Keratinocyte (primary cell): ENCODE data around the gene TNFRSF25. TPM values are rescaled to one million over a fixed set of nuclear protein-coding genes. Genes with fewer than 3 reads are reported as not detected.

Experiments used
- DNase-seq: peaks from one replicate; pipeline ENCODE4 v3.0.0-alpha.2; 2011; ENCODE audit warnings: low read depth, missing footprints, low spot score
- FAIRE-seq: peaks from 2 replicates; lab custom pipeline; 2011; peaks lifted over from hg19 to GRCh38; lab: Jason Lieb, UNC
- H2AFZ ChIP-seq: 2 replicates; pipeline ENCODE4 v1.6.0; 2012; ENCODE audit warnings: low read length, control low read depth, inconsistent platforms; ENCODE audit not compliant: control insufficient read depth
- H3K27ac ChIP-seq: 2 replicates; pipeline ENCODE4 v1.5.1; 2011; ENCODE audit warnings: low read length; ENCODE audit not compliant: control insufficient read depth, insufficient read depth
- H3K27me3 ChIP-seq: 3 replicates; pipeline ENCODE4 v1.6.0; 2011; ENCODE audit warnings: low read length; ENCODE audit not compliant: control insufficient read depth, insufficient read depth; ENCODE audit errors: extremely low read depth
- H3K36me3 ChIP-seq, 2 experiments: 2 replicates in 1 of 2; 3 replicates in 1 of 2; pipeline ENCODE4 v1.5.1; 2011; ENCODE audit warnings: low read length in 2 of 2, mild to moderate bottlenecking in 1 of 2; ENCODE audit not compliant: control insufficient read depth in 2 of 2, insufficient read depth in 2 of 2; ENCODE audit errors: extremely low read depth in 1 of 2
- H3K4me1 ChIP-seq: 3 replicates; pipeline ENCODE4 v1.5.1; 2011; ENCODE audit warnings: low read length; ENCODE audit not compliant: control insufficient read depth, insufficient read depth; ENCODE audit errors: extremely low read depth
- H3K4me2 ChIP-seq: 3 replicates; pipeline ENCODE4 v1.6.0; 2011; ENCODE audit warnings: low read depth, low read length; ENCODE audit not compliant: control insufficient read depth, insufficient read depth; ENCODE audit errors: extremely low read depth
- H3K4me3 ChIP-seq, 3 experiments: fragments of 200-600 bp in 1 of 3; sonication (generic) in 1 of 3; 2 replicates in 2 of 3; 3 replicates in 1 of 3; pipeline ENCODE4 v1.5.1; 2011 to 2016; ENCODE audit warnings: low read length in 3 of 3, mild to moderate bottlenecking in 3 of 3, control low read depth in 2 of 3, inconsistent platforms in 1 of 3, low read depth in 1 of 3, mixed read lengths in 1 of 3, mixed run types in 1 of 3, moderate library complexity in 1 of 3; ENCODE audit not compliant: control insufficient read depth in 2 of 3, insufficient read depth in 2 of 3; ENCODE audit errors: extremely low read depth in 1 of 3
- H3K79me2 ChIP-seq: 2 replicates; pipeline ENCODE4 v1.6.0; 2012; ENCODE audit warnings: low read length; ENCODE audit not compliant: control insufficient read depth, insufficient read depth
- H3K9ac ChIP-seq: 3 replicates; pipeline ENCODE4 v1.6.0; 2011; ENCODE audit warnings: low read length; ENCODE audit not compliant: control insufficient read depth, insufficient read depth; ENCODE audit errors: extremely low read depth
- H3K9me1 ChIP-seq: 3 replicates; pipeline ENCODE4 v1.6.0; 2011; ENCODE audit warnings: low read length; ENCODE audit not compliant: control insufficient read depth, insufficient read depth; ENCODE audit errors: extremely low read depth
- H3K9me3 ChIP-seq: 2 replicates; pipeline ENCODE4 v1.5.1; 2012; ENCODE audit warnings: low read depth, low read length; ENCODE audit not compliant: control insufficient read depth
- H4K20me1 ChIP-seq: 3 replicates; pipeline ENCODE4 v1.6.0; 2011; ENCODE audit warnings: low read length; ENCODE audit not compliant: control insufficient read depth, insufficient read depth; ENCODE audit errors: extremely low read depth
- EZH2 ChIP-seq: IDR thresholded peaks from one replicate; pipeline ENCODE4 v1.6.1; 2012; ENCODE audit warnings: inconsistent platforms, mild to moderate bottlenecking, low read length, moderate library complexity
- dilution Hi-C: fragments of 300-500 bp; cut with MboI; formaldehyde crosslinking; loops from one replicate; pipeline ENCODE4 v1.7.0; 2020; ENCODE audit warnings: low sequenced_read_pairs; ENCODE audit not compliant: extremely low pct_ligation_motif_present
- polyA plus RNA-seq, 5 experiments: library from polyadenylated mRNA; depleted of rRNA in 3 of 5; stranded (reverse) in 3 of 5; stranded (forward) in 1 of 5; unstranded in 1 of 5; fragments of >200 nt; gene quantifications; 1 replicate in 1 of 5; 2 replicates in 3 of 5; 3 replicates in 1 of 5; pipeline versions ENCODE4 v1.2.1 to v1.2.3, GENCODE V29; 2011 to 2012; ENCODE audit warnings: missing spikeins in 2 of 5, low read depth in 1 of 5, low replicate concordance in 1 of 5
- TF ChIP-seq, protein P1 (sequence below), 3 experiments: IDR thresholded peaks in 1 of 3; conservative IDR thresholded peaks in 1 of 3; optimal IDR thresholded peaks in 1 of 3; 2 replicates in 2 of 3; 3 replicates in 1 of 3; pipeline versions ENCODE3 to v1.5.1; 2011; ENCODE audit warnings: low read length in 3 of 3, mild to moderate bottlenecking in 3 of 3, moderate library complexity in 2 of 3, control low read depth in 1 of 3, inconsistent platforms in 1 of 3; ENCODE audit not compliant: insufficient read depth in 2 of 3; ENCODE audit errors: extremely low read depth in 1 of 3

Gene TNFRSF25
- polyA plus RNA-seq, 1 donor (not counting 4 experiments of a cell fraction or from before 2014, with no cell fraction given): 12.4 TPM

DNA sequence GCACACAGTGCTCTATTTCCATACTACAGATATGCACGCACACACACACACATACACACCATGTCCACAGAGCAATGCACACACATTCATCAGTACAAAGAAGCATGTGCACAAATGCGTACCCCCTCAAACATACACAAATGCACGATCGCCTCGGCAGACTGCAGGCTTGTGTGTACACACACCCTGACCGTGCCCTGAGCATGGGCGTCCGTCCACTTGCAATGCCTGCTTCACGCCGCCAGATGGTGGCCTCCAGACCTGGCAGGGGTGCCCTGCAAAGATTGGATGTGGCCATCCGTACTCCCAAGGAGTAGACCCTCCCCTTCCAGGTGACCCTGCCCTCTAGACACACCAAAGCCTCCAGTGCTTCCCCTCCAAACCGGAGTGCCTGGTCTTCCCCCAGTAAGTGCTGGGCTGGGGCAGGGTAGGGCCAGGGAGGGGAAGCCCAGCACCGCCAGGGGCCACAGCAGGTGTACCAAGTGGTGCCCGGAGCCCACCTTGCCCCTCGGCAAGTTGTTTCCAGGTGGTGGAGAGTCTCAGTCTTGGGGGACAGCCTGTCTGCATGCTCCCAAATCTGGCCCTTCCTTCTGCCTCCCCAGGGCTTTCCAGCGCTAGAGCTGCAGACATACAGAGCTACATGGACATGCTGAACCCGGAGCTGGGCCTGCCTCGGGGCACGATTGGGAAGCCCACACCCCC, 20.8 kb downstream of the TNFRSF25 start:
- TF ChIP-seq EZH2: no peak
- TF ChIP-seq, protein P1, sequence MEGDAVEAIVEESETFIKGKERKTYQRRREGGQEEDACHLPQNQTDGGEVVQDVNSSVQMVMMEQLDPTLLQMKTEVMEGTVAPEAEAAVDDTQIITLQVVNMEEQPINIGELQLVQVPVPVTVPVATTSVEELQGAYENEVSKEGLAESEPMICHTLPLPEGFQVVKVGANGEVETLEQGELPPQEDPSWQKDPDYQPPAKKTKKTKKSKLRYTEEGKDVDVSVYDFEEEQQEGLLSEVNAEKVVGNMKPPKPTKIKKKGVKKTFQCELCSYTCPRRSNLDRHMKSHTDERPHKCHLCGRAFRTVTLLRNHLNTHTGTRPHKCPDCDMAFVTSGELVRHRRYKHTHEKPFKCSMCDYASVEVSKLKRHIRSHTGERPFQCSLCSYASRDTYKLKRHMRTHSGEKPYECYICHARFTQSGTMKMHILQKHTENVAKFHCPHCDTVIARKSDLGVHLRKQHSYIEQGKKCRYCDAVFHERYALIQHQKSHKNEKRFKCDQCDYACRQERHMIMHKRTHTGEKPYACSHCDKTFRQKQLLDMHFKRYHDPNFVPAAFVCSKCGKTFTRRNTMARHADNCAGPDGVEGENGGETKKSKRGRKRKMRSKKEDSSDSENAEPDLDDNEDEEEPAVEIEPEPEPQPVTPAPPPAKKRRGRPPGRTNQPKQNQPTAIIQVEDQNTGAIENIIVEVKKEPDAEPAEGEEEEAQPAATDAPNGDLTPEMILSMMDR (optimal IDR thresholded peaks at IDR 0.05 in 1 of 3, IDR thresholded peaks at IDR 0.05 in 1 of 3, conservative IDR thresholded peaks at IDR 0.05 in 1 of 3; ENCODE audit: extremely low read depth in 1 of 3, insufficient read depth in 2 of 3, low read length in 3 of 3): peak; percentile 21 to 34 (median 29)
- dilution Hi-C loops: no loop called here
- no peaks in the 10 kb centered on the region for H4K20me1 ChIP-seq
- no peak overlapping the region for H3K4me3 ChIP-seq
- no peak overlapping the region for H2AFZ ChIP-seq
- H3K9ac ChIP-seq: no peak overlapping the region
- no peaks in the 10 kb centered on the region for H3K9me3 ChIP-seq
- no peaks in the 10 kb centered on the region for H3K9me1 ChIP-seq
- H3K79me2 ChIP-seq: no peaks in the 10 kb centered on the region
- H3K4me1 ChIP-seq: no peaks in the 10 kb centered on the region
- FAIRE-seq (no peak), DNase-seq (no peak)
- H3K36me3 ChIP-seq: no peaks in the 10 kb centered on the region
- no peak overlapping the region for H3K4me2 ChIP-seq
- H3K27ac ChIP-seq: no peak overlapping the region
- H3K27me3 ChIP-seq: peaks cover 38% of the 10 kb centered on the region

- no peaks in the 10 kb centered on the region for H3K9me3 ChIP-seq
- dilution Hi-C loops: no loop called here
These were observed 21.6 kb downstream of the TNFRSF25 start for GRCh38 chr1:6444377-6444776.

More at GRCh38 chr1:6444377-6444776, 21.6 kb downstream of the TNFRSF25 start:
- H3K9me1 ChIP-seq: no peaks in the 10 kb centered on the region
- no peak for TF ChIP-seq EZH2
- TF ChIP-seq, protein P1 (optimal IDR thresholded peaks at IDR 0.05 in 1 of 3, IDR thresholded peaks at IDR 0.05 in 1 of 3, conservative IDR thresholded peaks at IDR 0.05 in 1 of 3; ENCODE audit: extremely low read depth in 1 of 3, insufficient read depth in 2 of 3, low read length in 3 of 3): no peak
- no peak overlapping the region for H2AFZ ChIP-seq
- no peak overlapping the region for H3K9ac ChIP-seq
- H4K20me1 ChIP-seq: no peaks in the 10 kb centered on the region
- H3K27ac ChIP-seq: no peak overlapping the region
- no peaks in the 10 kb centered on the region for H3K4me1 ChIP-seq
- H3K4me2 ChIP-seq: no peak overlapping the region
- H3K4me3 ChIP-seq: no peak overlapping the region
- no peaks in the 10 kb centered on the region for H3K79me2 ChIP-seq
- FAIRE-seq (no peak), DNase-seq (no peak)
- H3K36me3 ChIP-seq: no peaks in the 10 kb centered on the region
- peaks cover 31% of the 10 kb centered on the region for H3K27me3 ChIP-seq
